Pericardium fibroblast (primary cell): Measurements from ENCODE around the gene ZNF320. TPM values are rescaled to one million over a fixed set of nuclear protein-coding genes. Genes with fewer than 3 reads are reported as not detected.

Experiments
- total RNA-seq: library from RNA; depleted of rRNA; stranded (reverse); fragments of >200 nt; gene quantifications from 2 replicates; pipeline ENCODE4 v1.2.3, GENCODE V29; 2015

Gene ZNF320
- total RNA-seq = 4.1 and 5.5 TPM in 2 replicates

GRCh38 chr19:52897138-52897935 lies at the start of gene ZNF320:
TSS of gene ZNF320 (minus strand) at chr19:52897635. CDS start at chr19:52890255, 7,380 bp downstream.

GRCh38 chr19:52922841-52923777 lies 25.7 kb upstream of the ZNF320 start, which contains the start of gene ZNF888:
TSS of gene ZNF888 (minus strand) at chr19:52923428. CDS start at chr19:52917873, 5,555 bp downstream.

GRCh38 chr19:52857378-52858191 lies 39.9 kb downstream of the ZNF320 start, which contains the start of gene ZNF468:
TSS of gene ZNF468 (minus strand) at chr19:52857619. CDS start at chr19:52854272, 3,347 bp downstream.

Other genes starting within 250 kb of the ZNF320 start
- gene ZNF611, start 162.6 kb downstream of the ZNF320 start, total RNA-seq = 3.7 and 9.4 TPM in 2 replicates
- gene ZNF600, start 110.8 kb downstream of the ZNF320 start, total RNA-seq = 1.4 and 2.3 TPM in 2 replicates
- gene ZNF28, start 76.0 kb downstream of the ZNF320 start, total RNA-seq = 4.7 and 6.1 TPM in 2 replicates
- 7.2 and 8.2 TPM in 2 replicates for gene ZNF468, start 40.0 kb downstream of the ZNF320 start, total RNA-seq
- 0.68 and 1.4 TPM in 2 replicates for gene ZNF888, start 25.8 kb upstream of the ZNF320 start, total RNA-seq
- 2.7 and 4.7 TPM in 2 replicates for gene ZNF816, start 65.2 kb upstream of the ZNF320 start, total RNA-seq
- gene ERVV-1, start 116.3 kb upstream of the ZNF320 start, total RNA-seq = not detected in 2 replicates
- gene ERVV-2, start 147.1 kb upstream of the ZNF320 start, total RNA-seq = not detected in 2 replicates
- 12.9 and 16.6 TPM in 2 replicates for gene ZNF160, start 205.8 kb upstream of the ZNF320 start, total RNA-seq
- gene ZNF415, start 235.3 kb upstream of the ZNF320 start, total RNA-seq = 2.1 and 4.7 TPM in 2 replicates